T-helper 2 cell treated with Interferon-gamma antibody and Interleukin-4, amounts not matched to agents 5 μg/mL and 100 μg/mL, for 36 hours (primary cell): ENCODE measurements around the gene TEAD1.

ENCODE experiments used
- DNase-seq: peaks from one replicate; pipeline ENCODE4 v3.0.0; 2021; ENCODE audit warnings: low spot score
- H3K27ac Mint-ChIP-seq: one replicate; pipeline ENCODE4 v1.8.0; 2021; ENCODE audit warnings: mild to moderate bottlenecking, mixed read lengths
- H3K27me3 Mint-ChIP-seq: one replicate; pipeline ENCODE4 v1.8.0; 2021; ENCODE audit warnings: low read depth, mixed read lengths
- H3K36me3 Mint-ChIP-seq: one replicate; pipeline ENCODE4 v1.8.0; 2021; ENCODE audit warnings: low read depth, mixed read lengths
- H3K4me1 Mint-ChIP-seq: one replicate; pipeline ENCODE4 v1.8.0; 2021; ENCODE audit warnings: low read depth, mixed read lengths
- H3K4me3 Mint-ChIP-seq: one replicate; pipeline ENCODE4 v1.8.0; 2022; ENCODE audit warnings: mild to moderate bottlenecking, moderate library complexity, mixed read lengths
- H3K9me3 Mint-ChIP-seq: one replicate; pipeline ENCODE4 v1.8.0; 2021; ENCODE audit warnings: mixed read lengths

Gene TEAD1

GRCh38 chr11:12975195-12975594, 301.0 kb downstream of the TEAD1 start:
- no peak for DNase-seq
- H3K9me3 Mint-ChIP-seq = no peaks in the 10 kb centered on the region
- no peak overlapping the region for H3K4me3 Mint-ChIP-seq
- H3K36me3 Mint-ChIP-seq = no peaks in the 10 kb centered on the region
- peaks cover 10% of the 10 kb centered on the region for H3K27me3 Mint-ChIP-seq
- H3K27ac Mint-ChIP-seq = no peak overlapping the region
- H3K4me1 Mint-ChIP-seq = no peaks in the 10 kb centered on the region

- no peak for DNase-seq
- H3K4me3 Mint-ChIP-seq = no peak overlapping the region
- H3K36me3 Mint-ChIP-seq = no peaks in the 10 kb centered on the region
- H3K4me1 Mint-ChIP-seq = no peaks in the 10 kb centered on the region
- H3K9me3 Mint-ChIP-seq = no peaks in the 10 kb centered on the region
- H3K27ac Mint-ChIP-seq = no peak overlapping the region
- peaks cover 7% of the 10 kb centered on the region for H3K27me3 Mint-ChIP-seq
These were observed 305.9 kb downstream of the TEAD1 start for GRCh38 chr11:12979928-12980689.

GRCh38 chr11:12981676-12982522, 307.7 kb downstream of the TEAD1 start:
- Mint-ChIP-seq H3K9me3 (no peaks in the 10 kb centered on the region), H3K27me3 (peaks cover 7% of the 10 kb centered on the region), H3K4me3 (no peak overlapping the region), H3K36me3 (no peaks in the 10 kb centered on the region), H3K4me1 (no peaks in the 10 kb centered on the region), H3K27ac (no peak overlapping the region)
- DNase-seq = no peak

- Mint-ChIP-seq H3K27ac (no peak overlapping the region), H3K27me3 (peaks cover 5% of the 10 kb centered on the region), H3K4me3 (no peak overlapping the region), H3K4me1 (no peaks in the 10 kb centered on the region), H3K9me3 (no peaks in the 10 kb centered on the region), H3K36me3 (no peaks in the 10 kb centered on the region)
- no peak for DNase-seq
These were observed 309.1 kb downstream of the TEAD1 start for GRCh38 chr11:12983336-12983735.

GRCh38 chr11:12986194-12986898, 312.1 kb downstream of the TEAD1 start:
- no peaks in the 10 kb centered on the region for H3K4me1 Mint-ChIP-seq
- no peak for DNase-seq
- H3K4me3 Mint-ChIP-seq = no peak overlapping the region
- H3K36me3 Mint-ChIP-seq = no peaks in the 10 kb centered on the region
- no peaks in the 10 kb centered on the region for H3K9me3 Mint-ChIP-seq
- no peak overlapping the region for H3K27ac Mint-ChIP-seq
- H3K27me3 Mint-ChIP-seq = no peaks in the 10 kb centered on the region

- Mint-ChIP-seq H3K27ac (no peak overlapping the region), H3K4me3 (no peak overlapping the region), H3K9me3 (no peaks in the 10 kb centered on the region), H3K27me3 (peaks cover 4% of the 10 kb centered on the region), H3K36me3 (no peaks in the 10 kb centered on the region), H3K4me1 (no peaks in the 10 kb centered on the region)
- no peak for DNase-seq
These were observed 315.4 kb downstream of the TEAD1 start for GRCh38 chr11:12989428-12990161.

- Mint-ChIP-seq H3K36me3 (no peaks in the 10 kb centered on the region), H3K9me3 (no peaks in the 10 kb centered on the region), H3K4me3 (no peak overlapping the region), H3K27me3 (peaks cover 4% of the 10 kb centered on the region), H3K4me1 (no peaks in the 10 kb centered on the region), H3K27ac (no peak overlapping the region)
- no peak for DNase-seq
These were observed 315.9 kb downstream of the TEAD1 start for GRCh38 chr11:12990162-12990480.

GRCh38 chr11:12991426-12991825, 317.2 kb downstream of the TEAD1 start:
- H3K4me3 Mint-ChIP-seq = no peak overlapping the region
- H3K27ac Mint-ChIP-seq = no peak overlapping the region
- no peaks in the 10 kb centered on the region for H3K36me3 Mint-ChIP-seq
- H3K27me3 Mint-ChIP-seq = peaks cover 4% of the 10 kb centered on the region
- no peaks in the 10 kb centered on the region for H3K4me1 Mint-ChIP-seq
- H3K9me3 Mint-ChIP-seq = peaks cover 5% of the 10 kb centered on the region
- DNase-seq = no peak

GRCh38 chr11:12993626-12994025, 319.4 kb downstream of the TEAD1 start:
- DNase-seq = no peak
- Mint-ChIP-seq H3K36me3 (no peaks in the 10 kb centered on the region), H3K4me1 (no peaks in the 10 kb centered on the region), H3K27ac (no peak overlapping the region), H3K9me3 (peaks cover 5% of the 10 kb centered on the region), H3K4me3 (no peak overlapping the region), H3K27me3 (peaks cover 4% of the 10 kb centered on the region)
